HG02798 (cell line): Measurements from ENCODE around the gene PIAS1.

ENCODE experiments used
- ATAC-seq: cut with Tn5 transposase; IDR thresholded peaks from one replicate; pipeline ENCODE4 v1.9.1; 2021; ENCODE audit warnings: mild to moderate bottlenecking; ENCODE audit not compliant: unreplicated experiment, poor library complexity

PIAS1 gene

GRCh38 chr15:68061602-68062001, 7.5 kb downstream of the PIAS1 start:
- no peak for ATAC-seq

GRCh38 chr15:68062214-68062613, 8.1 kb downstream of the PIAS1 start:
- ATAC-seq = no peak

DNA sequence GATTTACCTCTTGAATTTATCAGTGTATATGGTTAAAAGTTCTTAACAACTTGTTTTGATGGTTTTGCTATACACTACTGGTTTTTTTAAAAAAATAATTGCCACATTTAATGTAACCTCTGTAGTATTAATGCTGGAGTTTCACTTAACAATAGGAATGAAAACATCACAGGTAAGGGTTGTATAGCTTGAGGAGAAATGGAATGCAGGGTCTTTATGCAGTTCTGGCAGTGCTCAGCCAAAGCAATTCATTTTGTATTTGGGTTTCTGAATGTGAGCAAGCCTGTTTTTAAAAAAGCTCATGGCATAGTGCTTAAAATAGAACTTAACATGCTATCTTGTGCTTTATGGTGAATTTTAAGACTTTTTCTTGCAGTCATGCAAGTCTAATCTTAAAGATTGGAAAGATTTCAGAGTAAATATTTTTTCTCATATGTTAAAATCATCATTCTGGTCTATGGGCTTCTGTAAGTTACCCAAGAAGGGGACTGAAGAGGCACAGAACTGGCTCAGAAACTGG, 8.9 kb downstream of the PIAS1 start:
- no peak for ATAC-seq

- ATAC-seq = no peak
Measured at GRCh38 chr15:68063606-68064005, 9.5 kb downstream of the PIAS1 start.

DNA sequence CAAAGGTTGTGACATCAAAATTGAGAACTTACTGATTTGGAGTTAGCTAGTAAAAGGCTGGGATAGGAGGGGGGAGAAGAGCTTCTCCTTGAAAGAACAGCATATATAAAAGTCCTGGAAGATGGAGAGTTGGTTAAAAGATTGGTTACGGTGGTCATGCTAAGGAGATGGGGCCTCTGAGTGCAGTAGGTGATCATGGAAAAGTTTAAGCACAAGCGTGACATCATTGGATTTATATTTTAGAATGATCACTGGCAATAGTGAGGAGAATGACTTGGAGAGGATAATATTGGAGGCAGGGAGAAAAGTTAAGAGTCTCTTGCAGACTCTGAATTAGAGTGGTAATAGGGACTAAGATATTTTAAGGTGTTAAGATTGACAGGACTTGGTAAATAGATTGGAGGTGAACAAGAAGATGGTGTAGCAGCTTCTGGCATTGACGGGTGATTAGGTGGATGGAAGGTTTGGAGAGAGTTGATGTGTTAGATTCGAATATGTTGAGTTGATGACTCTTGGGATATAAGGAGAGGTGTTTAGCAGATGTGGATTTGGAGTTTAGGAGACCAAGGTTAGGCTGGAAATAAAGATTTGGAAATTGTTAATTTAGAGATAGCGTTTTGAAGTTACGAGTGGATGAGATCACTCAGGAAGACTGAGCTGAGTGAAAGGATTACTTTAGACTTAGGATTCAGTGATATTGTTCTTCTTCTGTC, 19.6 kb downstream of the PIAS1 start:
- no peak for ATAC-seq

- no peak for ATAC-seq
Measured at GRCh38 chr15:68075764-68076385, 21.8 kb downstream of the PIAS1 start.

DNA sequence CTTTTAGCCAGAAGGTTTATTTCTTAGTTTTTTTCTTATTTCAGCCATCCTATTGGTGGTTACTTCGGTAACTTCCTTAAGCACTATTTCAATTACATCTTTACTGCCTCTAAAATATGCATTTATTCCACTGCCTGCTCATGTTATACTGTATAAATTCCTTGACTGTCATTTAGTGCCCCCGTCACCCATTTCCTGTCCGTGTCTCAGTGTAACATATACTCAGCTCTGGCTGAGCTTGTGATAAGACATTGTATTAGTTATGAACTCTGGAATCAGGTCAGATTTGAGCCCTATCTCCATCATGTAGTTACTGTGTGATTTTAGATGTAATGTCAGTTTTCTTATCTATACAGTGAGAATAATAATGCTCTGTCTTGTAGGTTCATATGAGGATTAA, 24.2 kb downstream of the PIAS1 start:
- no peak for ATAC-seq

DNA sequence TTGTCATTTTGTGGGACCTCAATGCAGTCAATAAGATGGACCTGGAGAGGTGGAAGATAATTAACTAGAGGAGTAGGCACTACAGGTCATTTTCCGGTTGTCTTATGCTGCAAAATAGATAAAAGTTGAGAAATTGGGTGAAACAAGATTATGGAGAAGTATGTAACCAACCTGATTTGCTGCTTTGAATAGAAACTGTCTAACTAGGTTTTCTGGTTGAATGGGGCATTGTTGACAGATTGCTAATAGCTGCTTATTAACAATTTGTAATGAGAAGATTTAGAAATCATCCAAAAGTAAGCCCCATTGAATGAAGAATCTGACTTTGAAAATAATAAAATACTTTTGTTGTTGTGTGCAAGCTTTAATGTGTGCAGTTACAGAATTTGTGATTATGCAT, 26.2 kb downstream of the PIAS1 start:
- no peak for ATAC-seq

DNA sequence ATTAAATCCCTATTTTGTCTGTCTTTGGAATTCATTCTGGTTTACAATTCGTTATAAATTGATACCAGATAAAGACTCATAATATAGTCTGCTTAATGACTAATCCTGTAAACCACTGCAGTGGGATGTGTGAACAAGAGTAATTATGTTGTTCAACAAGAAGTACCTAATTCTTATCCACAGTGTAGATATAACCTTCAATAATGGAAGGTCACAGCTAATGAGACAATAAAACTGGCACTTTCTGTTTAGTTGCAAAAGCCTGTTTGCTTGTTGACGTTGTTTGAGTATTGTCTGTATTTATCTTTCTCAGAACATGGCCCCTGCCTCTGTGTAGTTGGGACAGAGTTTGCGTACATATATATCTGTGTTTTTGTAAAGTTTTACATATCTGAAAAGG, 26.7 kb downstream of the PIAS1 start:
- ATAC-seq = no peak

DNA sequence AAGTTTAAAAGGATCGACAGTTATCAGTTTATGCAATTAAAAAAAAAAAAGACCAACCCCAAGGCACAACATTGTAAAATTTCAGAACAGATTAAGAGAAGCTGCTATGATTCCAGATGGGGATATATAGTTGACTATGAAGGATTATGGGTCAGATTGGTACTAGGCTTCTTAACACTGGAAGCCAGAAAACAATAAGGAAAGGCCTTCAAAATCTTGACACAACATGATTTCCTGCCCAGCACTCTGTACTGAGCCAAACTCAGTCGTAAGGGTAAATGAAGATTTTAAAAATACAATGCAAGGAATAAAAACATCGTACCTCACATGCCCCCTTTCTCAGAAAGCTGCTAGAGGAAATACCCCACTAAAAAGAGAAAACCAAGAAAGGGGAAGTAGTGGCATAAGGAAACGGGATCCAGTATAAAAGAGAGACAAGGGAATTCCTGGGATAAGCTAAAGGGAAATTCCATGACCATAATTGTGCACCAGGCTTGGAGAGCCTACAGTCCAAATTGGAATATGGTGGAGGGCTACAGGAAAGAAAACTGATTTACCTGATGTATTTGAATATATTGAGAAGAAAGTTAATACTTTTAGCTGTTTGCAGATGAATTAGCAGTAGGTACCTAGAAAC, 27.9 kb downstream of the PIAS1 start:
- no peak for ATAC-seq

- no peak for ATAC-seq
Measured at GRCh38 chr15:68082735-68083134, 28.6 kb downstream of the PIAS1 start.

GRCh38 chr15:68083463-68083862, 29.3 kb downstream of the PIAS1 start:
- ATAC-seq = no peak

DNA sequence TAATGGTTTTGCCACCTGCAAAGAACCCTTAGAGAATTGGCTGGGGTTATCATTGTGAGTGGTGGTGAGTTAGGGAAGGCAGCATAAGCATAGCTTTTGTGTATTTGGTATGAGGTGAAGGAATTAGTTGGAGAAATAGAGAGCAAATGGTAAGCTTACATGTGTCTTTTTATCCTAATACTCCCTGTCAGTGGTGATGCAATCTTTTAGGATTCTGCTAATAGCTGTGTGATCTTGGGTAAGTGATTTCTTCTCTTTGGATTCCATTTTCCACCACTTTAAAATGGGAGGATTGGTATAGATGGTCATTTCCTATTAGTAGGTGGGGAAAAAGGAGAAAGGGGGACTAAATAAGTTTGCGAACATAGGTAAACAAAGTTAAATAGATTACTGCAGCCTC, 30.9 kb downstream of the PIAS1 start:
- ATAC-seq = no peak

- ATAC-seq = no peak
Measured at GRCh38 chr15:68091743-68092142, 37.6 kb downstream of the PIAS1 start.

DNA sequence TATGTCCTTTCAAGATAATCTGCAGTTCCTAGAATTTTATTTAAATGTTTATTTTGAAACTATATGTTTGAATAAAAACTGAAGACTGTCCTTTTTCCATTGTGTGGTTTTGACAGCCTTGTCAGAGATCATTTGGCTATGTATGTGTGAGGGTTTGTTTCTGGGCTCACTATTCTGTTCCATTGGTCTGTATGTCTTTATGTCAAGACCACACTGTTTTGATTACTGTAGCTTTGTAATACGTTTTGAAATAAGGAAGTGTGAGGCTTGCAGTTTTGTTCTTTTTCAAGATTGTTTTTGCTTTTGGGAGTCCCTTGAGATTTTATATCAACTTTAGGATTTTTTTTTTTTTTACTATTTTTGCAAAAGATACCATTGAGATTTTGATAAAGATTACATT, 42.0 kb downstream of the PIAS1 start:
- ATAC-seq = no peak

GRCh38 chr15:68097029-68097428, 42.9 kb downstream of the PIAS1 start:
- ATAC-seq = no peak

DNA sequence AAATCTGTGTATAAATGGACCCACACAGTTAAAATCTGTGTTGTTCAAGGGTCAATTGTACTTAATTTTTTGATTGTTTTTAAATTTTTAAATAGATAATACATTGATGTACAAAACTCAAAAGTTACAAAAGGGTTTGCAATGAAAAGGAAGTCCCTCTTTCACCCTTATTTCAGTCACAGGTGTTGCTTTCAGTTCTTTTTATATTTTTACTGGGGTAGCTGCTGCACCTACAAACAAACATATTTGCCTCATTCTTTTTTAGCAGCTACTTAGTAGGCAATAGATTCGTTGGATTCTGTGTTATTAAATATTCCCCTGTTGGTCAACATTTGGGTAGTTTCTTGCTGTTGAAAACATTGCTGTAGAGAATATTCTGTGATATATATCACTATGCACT, 44.4 kb downstream of the PIAS1 start:
- no peak for ATAC-seq

DNA sequence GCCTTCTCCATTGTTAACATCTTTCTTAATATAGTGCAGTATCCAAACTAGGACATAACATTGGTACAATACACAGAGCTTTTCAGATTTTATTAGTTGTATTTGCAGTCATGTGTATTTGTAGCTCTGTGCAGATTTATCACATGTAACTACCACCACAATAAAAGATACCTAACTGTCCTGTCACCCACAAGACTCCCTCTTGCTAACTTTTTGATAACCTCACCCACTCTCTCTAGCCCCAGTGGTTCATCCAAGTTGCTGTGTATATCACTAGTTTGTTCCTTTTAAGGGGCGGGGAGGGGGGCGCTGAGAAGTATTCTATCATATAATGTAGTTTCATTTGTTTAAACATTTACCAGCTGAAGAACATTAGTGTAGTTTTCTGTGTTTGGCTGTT, 46.1 kb downstream of the PIAS1 start:
- no peak for ATAC-seq

GRCh38 chr15:68103603-68104002, 49.5 kb downstream of the PIAS1 start:
- ATAC-seq = no peak

DNA sequence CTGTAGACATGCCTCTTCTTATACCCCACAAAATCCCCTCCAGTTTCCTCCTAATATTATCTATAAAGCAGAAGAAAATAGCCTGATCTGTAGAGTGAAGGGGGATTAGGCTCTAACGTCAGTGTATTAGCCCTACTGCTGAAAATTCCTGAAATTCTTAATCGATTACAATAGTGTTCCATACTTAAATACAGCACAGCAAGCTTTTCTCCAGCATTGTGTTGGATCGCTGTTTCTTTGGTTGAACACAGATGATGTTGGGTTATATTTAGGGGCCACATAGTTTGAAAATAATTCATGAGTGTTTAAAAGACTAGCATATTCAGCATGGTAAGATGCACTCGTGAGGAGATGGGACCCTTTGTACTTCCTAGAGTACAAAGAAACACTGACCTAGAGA, 52.5 kb downstream of the PIAS1 start:
- ATAC-seq = no peak

GRCh38 chr15:68107142-68107541, 53.0 kb downstream of the PIAS1 start:
- ATAC-seq = no peak

DNA sequence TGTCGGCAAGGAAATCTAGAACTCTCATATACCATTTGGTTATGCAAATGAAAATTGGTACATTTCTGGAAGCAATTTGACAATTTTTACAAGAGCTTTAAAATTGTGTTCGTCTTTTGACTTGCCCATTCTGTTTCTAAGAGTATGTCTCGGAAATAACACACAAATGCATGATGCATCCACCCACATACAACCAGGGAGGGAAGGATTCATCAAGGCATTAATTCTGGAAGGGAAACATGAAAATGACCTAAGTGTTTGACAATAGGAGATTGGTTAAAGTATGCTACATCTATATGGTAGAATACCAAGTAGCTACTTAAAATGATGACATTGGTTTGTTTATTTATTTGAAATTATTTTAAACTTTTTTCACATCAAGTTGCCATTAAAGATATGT, 58.6 kb downstream of the PIAS1 start:
- ATAC-seq = no peak
